Natural killer cell (primary cell): ENCODE results near the gene OGT. TPM values are rescaled to one million over a fixed set of nuclear protein-coding genes. Genes with fewer than 3 reads are reported as not detected.

Experiments
- ATAC-seq, 3 donors: fragments of 150-1000 bp in 2 of 3; fragments of 200-7000 bp in 1 of 3; cut with Tn5 transposase; 1 replicate in 1 of 3; 2 replicates in 2 of 3; pipeline ENCODE4 v1.10.0; 2021; ENCODE audit warnings: mild to moderate bottlenecking in 2 of 3, moderate library complexity in 2 of 3
- DNase-seq, 2 donors: peaks; one replicate each; pipeline versions ENCODE4 v3.0.0 to v3.0.0-alpha.2; 2013 to 2021; ENCODE audit warnings: mixed read lengths in 1 of 2
- H3K27ac ChIP-seq: one replicate; pipeline ENCODE4 v1.5.1; 2013; ENCODE audit warnings: mild to moderate bottlenecking, low read length
- H3K27me3 ChIP-seq: one replicate; pipeline ENCODE4 v1.6.1; 2013; ENCODE audit warnings: low read length; ENCODE audit not compliant: control insufficient read depth, insufficient read depth
- H3K36me3 ChIP-seq: one replicate; pipeline ENCODE4 v1.6.1; 2013; ENCODE audit warnings: low read length; ENCODE audit not compliant: control insufficient read depth, insufficient read depth
- H3K4me1 ChIP-seq: one replicate; pipeline ENCODE4 v1.6.1; 2013; ENCODE audit warnings: low read length; ENCODE audit not compliant: control insufficient read depth, insufficient read depth
- H3K4me3 ChIP-seq: one replicate; pipeline ENCODE4 v1.5.1; 2013; ENCODE audit warnings: low read length
- H3K9me3 ChIP-seq: one replicate; pipeline ENCODE4 v1.6.1; 2013; ENCODE audit warnings: low read length; ENCODE audit not compliant: control insufficient read depth, insufficient read depth
- H3K27ac Mint-ChIP-seq, 2 donors: one replicate each; pipeline ENCODE4 v1.8.0; 2022; ENCODE audit warnings: mild to moderate bottlenecking in 2 of 2, mixed read lengths in 2 of 2, moderate library complexity in 1 of 2
- H3K27me3 Mint-ChIP-seq, 2 donors: one replicate each; pipeline ENCODE4 v1.8.0; 2022; ENCODE audit warnings: low read depth in 2 of 2, mixed read lengths in 2 of 2
- H3K36me3 Mint-ChIP-seq: one replicate; pipeline ENCODE4 v1.8.0; 2022; ENCODE audit warnings: mixed read lengths
- H3K4me1 Mint-ChIP-seq, 2 donors: one replicate each; pipeline ENCODE4 v1.8.0; 2022; ENCODE audit warnings: mixed read lengths in 2 of 2
- H3K4me3 Mint-ChIP-seq: one replicate; pipeline ENCODE4 v1.8.0; 2022; ENCODE audit warnings: mild to moderate bottlenecking, moderate library complexity, mixed read lengths
- H3K9me3 Mint-ChIP-seq, 2 donors: one replicate each; pipeline ENCODE4 v1.8.0; 2022; ENCODE audit warnings: mixed read lengths in 2 of 2
- CTCF ChIP-seq: fragments of 200-600 bp; IDR thresholded peaks from one replicate; pipeline ENCODE4 v1.8.0; 2022; ENCODE audit warnings: antibody characterized with exemption
- WGBS: methylation state at CpG from one replicate; pipeline ENCODE4 v1.1.7; 2013; ENCODE audit warnings: missing lambda C conversion rate; ENCODE audit not compliant: insufficient coverage; 5-methylcytosine and 5-hydroxymethylcytosine counted together
- intact Hi-C: fragments of 100-400 bp; cut with micrococcal nuclease; formaldehyde crosslinking; loops from one replicate; pipeline ENCODE4 v1.14.2; 2022
- total RNA-seq, 4 donors: library from RNA; stranded (reverse); fragments of 120-200 nt in 1 of 4; gene quantifications; one replicate each; pipeline versions ENCODE4 v1.2.3 to v1.2.4, GENCODE V29; 2013 to 2022

OGT gene
- total RNA-seq, 3 donors from 2014 or later (not counting 1 experiment from before 2014, with no cell fraction given): 489 to 721 (median 542) TPM

- DNase-seq (no peak), ATAC-seq (no peak)
- Histone ChIP-seq H3K36me3 (peaks cover 43% of the 10 kb centered on the region), H3K4me3 (no peak overlapping the region), H3K27ac (no peak overlapping the region), H3K9me3 (no peaks in the 10 kb centered on the region), H3K27me3 (no peaks in the 10 kb centered on the region), H3K4me1 (peaks cover 25% of the 10 kb centered on the region)
- TF ChIP-seq CTCF: no peak
- peak overlapping the region; percentile 54 for H3K4me3 Mint-ChIP-seq
- intact Hi-C loops: no loop called here
- H3K27me3 Mint-ChIP-seq: no peaks in the 10 kb centered on the region
- whole genome bisulfite sequencing: no CpG with 5 or more reads among the region's 2 CpGs
- peaks cover 2% of the 10 kb centered on the region for H3K36me3 Mint-ChIP-seq
- peaks cover 41 to 54% of the 10 kb centered on the region in 2 donors for H3K4me1 Mint-ChIP-seq
- peak overlapping the region; percentile 87 to 97 for H3K27ac Mint-ChIP-seq
- no peaks in the 10 kb centered on the region for H3K9me3 Mint-ChIP-seq
These were observed 9.9 kb downstream of the OGT start for GRCh38 chrX:71542825-71543224.

GRCh38 chrX:71543316-71543715 is 10.4 kb downstream of the OGT start:
- H3K36me3 Mint-ChIP-seq: peaks cover 7% of the 10 kb centered on the region

GRCh38 chrX:71545364-71545763 is 12.5 kb downstream of the OGT start:
- Mint-ChIP-seq H3K9me3 (no peaks in the 10 kb centered on the region), H3K27ac (peak overlapping the region in 1 of 2 donors; percentile 68), H3K4me1 (peaks cover 34 to 44% of the 10 kb centered on the region in 2 donors), H3K4me3 (no peak overlapping the region), H3K27me3 (no peaks in the 10 kb centered on the region), H3K36me3 (peaks cover 7% of the 10 kb centered on the region)
- H3K9me3 ChIP-seq: no peaks in the 10 kb centered on the region
- no peak for ATAC-seq
- peaks cover 49% of the 10 kb centered on the region for H3K36me3 ChIP-seq
- DNase-seq: peak in 1 of 2 donors; percentile 24
- no peak overlapping the region for H3K27ac ChIP-seq
- WGBS: 92% methylated on average over 7 of the region's 7 CpGs
- peaks cover 18% of the 10 kb centered on the region for H3K4me1 ChIP-seq
- no peak overlapping the region for H3K4me3 ChIP-seq
- TF ChIP-seq CTCF: no peak
- no peaks in the 10 kb centered on the region for H3K27me3 ChIP-seq
- intact Hi-C loops: no loop called here

More at GRCh38 chrX:71543316-71543715, 10.4 kb downstream of the OGT start:
- Histone ChIP-seq H3K27ac (no peak overlapping the region), H3K27me3 (no peaks in the 10 kb centered on the region), H3K4me1 (peaks cover 24% of the 10 kb centered on the region), H3K36me3 (peaks cover 45% of the 10 kb centered on the region), H3K4me3 (no peak overlapping the region), H3K9me3 (no peaks in the 10 kb centered on the region)
- Mint-ChIP-seq H3K27me3 (no peaks in the 10 kb centered on the region), H3K27ac (peak overlapping the region; percentile 87 to 97), H3K9me3 (no peaks in the 10 kb centered on the region), H3K4me3 (peak overlapping the region; percentile 55), H3K4me1 (peaks cover 41 to 53% of the 10 kb centered on the region in 2 donors)
- no peak for DNase-seq
- peak in 1 of 3 donors; percentile 55 for ATAC-seq
- no peak for TF ChIP-seq CTCF
- intact Hi-C loops: no loop called here
- WGBS: 20% methylated on average over 1 of the region's 2 CpGs

- Mint-ChIP-seq H3K27ac (no peak overlapping the region), H3K36me3 (peaks cover 7% of the 10 kb centered on the region), H3K9me3 (no peaks in the 10 kb centered on the region), H3K4me1 (peaks cover 24 to 32% of the 10 kb centered on the region in 2 donors), H3K27me3 (no peaks in the 10 kb centered on the region), H3K4me3 (no peak overlapping the region)
- H3K4me3 ChIP-seq: no peak overlapping the region
- H3K27ac ChIP-seq: no peak overlapping the region
- peaks cover 9% of the 10 kb centered on the region for H3K4me1 ChIP-seq
- 96% methylated on average over 12 of the region's 13 CpGs for WGBS
- ATAC-seq: no peak
- no peak for DNase-seq
- peaks cover 49% of the 10 kb centered on the region for H3K36me3 ChIP-seq
- H3K9me3 ChIP-seq: no peaks in the 10 kb centered on the region
- intact Hi-C loops: no loop called here
- H3K27me3 ChIP-seq: no peaks in the 10 kb centered on the region
- TF ChIP-seq CTCF: no peak
These were observed 14.0 kb downstream of the OGT start for GRCh38 chrX:71546879-71547278.
